HepG2 (cell line): ENCODE data around the gene TLR1.

Experiments used
- PAX8 ChIP-seq: sonication (generic); formaldehyde crosslinking; IDR thresholded peaks from 2 replicates; pipeline ENCODE4 v1.8.0; 2022; ENCODE audit warnings: mild to moderate bottlenecking, missing genetic modification reagents, borderline replicate concordance
- POLR2A ChIP-seq, 2 experiments: IDR thresholded peaks; 2 replicates each; pipeline ENCODE4 v1.6.1; 2011; ENCODE audit warnings: low read depth in 2 of 2, low read length in 2 of 2, mild to moderate bottlenecking in 1 of 2, moderate library complexity in 1 of 2; ENCODE audit not compliant: insufficient read depth in 1 of 2
- TF ChIP-seq, protein P1 (sequence below): sonication (generic); formaldehyde crosslinking; IDR thresholded peaks from 2 replicates; pipeline ENCODE4 v1.5.0; 2020; ENCODE audit warnings: mild to moderate bottlenecking, missing genetic modification reagents, moderate library complexity

DNA sequence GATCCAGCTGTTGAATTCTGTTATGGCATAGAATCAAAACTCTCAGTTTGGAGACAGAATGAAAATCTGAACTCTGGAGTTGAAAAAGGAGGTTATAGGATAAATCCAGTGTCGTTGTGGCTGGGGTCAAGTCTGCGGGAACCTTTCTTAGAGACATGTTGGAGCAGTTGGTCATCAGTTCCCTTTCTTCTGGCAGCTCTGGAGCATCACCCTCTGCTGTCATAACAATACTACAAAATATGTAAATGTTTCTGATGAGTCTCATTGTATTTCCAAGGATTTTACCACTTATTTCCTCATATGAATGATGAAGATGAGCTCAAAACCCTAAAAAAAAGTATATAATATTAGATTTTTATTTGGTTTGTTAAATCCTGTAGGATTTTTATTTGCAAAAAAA, 29.3 kb downstream of the TLR1 start:
- TF ChIP-seq, protein P1, sequence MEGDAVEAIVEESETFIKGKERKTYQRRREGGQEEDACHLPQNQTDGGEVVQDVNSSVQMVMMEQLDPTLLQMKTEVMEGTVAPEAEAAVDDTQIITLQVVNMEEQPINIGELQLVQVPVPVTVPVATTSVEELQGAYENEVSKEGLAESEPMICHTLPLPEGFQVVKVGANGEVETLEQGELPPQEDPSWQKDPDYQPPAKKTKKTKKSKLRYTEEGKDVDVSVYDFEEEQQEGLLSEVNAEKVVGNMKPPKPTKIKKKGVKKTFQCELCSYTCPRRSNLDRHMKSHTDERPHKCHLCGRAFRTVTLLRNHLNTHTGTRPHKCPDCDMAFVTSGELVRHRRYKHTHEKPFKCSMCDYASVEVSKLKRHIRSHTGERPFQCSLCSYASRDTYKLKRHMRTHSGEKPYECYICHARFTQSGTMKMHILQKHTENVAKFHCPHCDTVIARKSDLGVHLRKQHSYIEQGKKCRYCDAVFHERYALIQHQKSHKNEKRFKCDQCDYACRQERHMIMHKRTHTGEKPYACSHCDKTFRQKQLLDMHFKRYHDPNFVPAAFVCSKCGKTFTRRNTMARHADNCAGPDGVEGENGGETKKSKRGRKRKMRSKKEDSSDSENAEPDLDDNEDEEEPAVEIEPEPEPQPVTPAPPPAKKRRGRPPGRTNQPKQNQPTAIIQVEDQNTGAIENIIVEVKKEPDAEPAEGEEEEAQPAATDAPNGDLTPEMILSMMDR: no peak
- TF ChIP-seq POLR2A (IDR thresholded peaks at IDR 0.05; ENCODE audit: insufficient read depth in 1 of 2, low read depth in 2 of 2, low read length in 2 of 2) (no peak), PAX8 (CRISPR knock-in tag) (no peak)
